Heart left ventricle (tissue), 13 donors: ENCODE measurements around the gene DOHH.

Experiments
- POLR2A ChIP-seq, 2 donors: fragments of 450-650 bp; IDR thresholded peaks; one replicate each; pipeline ENCODE4 v1.6.1; 2017; ENCODE audit warnings: antibody characterized with exemption in 2 of 2, mild to moderate bottlenecking in 2 of 2, moderate library complexity in 2 of 2
- TF ChIP-seq, protein P1 (sequence below), 12 donors: fragments of 200-600 bp; sonication (generic) in 4 of 12; IDR thresholded peaks; one replicate each; pipeline versions ENCODE4 v1.5.0 to v1.8.0; 2018 to 2022; ENCODE audit warnings: antibody characterized with exemption in 12 of 12, mild to moderate bottlenecking in 5 of 12
- donor health status: ischemic (EF 13 %, LVEDD 7.1; RV severe dilation, severe dysfunction).
- donor health status: DM: no; HTN: yes; CAD: no.
- donor health status: DM: no; HTN: no; CAD: no.
- donor health status: ischemic (EF 25% LVEDD 6.9; RV normal size, moderate dysfunction).
- donor health status: ischemic (EF 25% LVEDD 5.7; RV mildly dilated, moderate dysfunction).
- donor health status: ischemic (EF 35%, LVEDD 5.7; RV mildly dilated, moderate dysfunction).
- donor health status: nonischemic (EF 11% LVEDD 7.7; RV severe dilation, severe dysfunction).
- donor health status: DM: yes; HTN: yes; CAD: no.
- donor health status: PGD.
- donor health status: ischemic (EF 29% LVEDD 5.4; RV normal size, mild dysfunction).
- donor health status: nonischemic (EF 23%, LVEDD 6.1; RV moderate dilation, normal function).

DNA sequence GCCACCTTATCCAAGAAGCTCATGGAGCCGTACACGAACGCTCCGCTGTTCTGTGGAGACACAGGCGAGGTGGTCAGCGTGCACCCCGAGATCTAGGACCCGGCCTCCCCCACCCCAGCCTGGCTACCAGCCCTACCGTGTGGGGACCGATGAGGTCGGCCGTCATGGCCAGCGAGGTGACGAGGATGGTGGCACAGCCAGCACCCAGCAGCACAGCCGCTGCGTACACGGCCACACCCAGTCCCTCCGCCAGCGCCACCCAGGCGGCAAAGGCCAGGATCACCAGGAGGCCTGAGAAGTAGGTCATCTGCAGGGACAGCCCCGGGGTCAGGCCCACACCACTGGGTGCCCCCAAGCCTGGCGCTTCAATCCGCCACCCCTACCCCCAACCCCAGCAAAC is 45.6 kb upstream of the DOHH start:
- TF ChIP-seq, protein P1, sequence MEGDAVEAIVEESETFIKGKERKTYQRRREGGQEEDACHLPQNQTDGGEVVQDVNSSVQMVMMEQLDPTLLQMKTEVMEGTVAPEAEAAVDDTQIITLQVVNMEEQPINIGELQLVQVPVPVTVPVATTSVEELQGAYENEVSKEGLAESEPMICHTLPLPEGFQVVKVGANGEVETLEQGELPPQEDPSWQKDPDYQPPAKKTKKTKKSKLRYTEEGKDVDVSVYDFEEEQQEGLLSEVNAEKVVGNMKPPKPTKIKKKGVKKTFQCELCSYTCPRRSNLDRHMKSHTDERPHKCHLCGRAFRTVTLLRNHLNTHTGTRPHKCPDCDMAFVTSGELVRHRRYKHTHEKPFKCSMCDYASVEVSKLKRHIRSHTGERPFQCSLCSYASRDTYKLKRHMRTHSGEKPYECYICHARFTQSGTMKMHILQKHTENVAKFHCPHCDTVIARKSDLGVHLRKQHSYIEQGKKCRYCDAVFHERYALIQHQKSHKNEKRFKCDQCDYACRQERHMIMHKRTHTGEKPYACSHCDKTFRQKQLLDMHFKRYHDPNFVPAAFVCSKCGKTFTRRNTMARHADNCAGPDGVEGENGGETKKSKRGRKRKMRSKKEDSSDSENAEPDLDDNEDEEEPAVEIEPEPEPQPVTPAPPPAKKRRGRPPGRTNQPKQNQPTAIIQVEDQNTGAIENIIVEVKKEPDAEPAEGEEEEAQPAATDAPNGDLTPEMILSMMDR (IDR thresholded peaks at IDR 0.05), result no peak
- TF ChIP-seq POLR2A (IDR thresholded peaks at IDR 0.05), result no peak
